Eye (tissue), 1 donor: ENCODE data around the gene TTC39B.

Experiments
- DNase-seq: peaks from one replicate; pipeline ENCODE4 v3.0.0-alpha.2; 2015

Gene TTC39B

DNA sequence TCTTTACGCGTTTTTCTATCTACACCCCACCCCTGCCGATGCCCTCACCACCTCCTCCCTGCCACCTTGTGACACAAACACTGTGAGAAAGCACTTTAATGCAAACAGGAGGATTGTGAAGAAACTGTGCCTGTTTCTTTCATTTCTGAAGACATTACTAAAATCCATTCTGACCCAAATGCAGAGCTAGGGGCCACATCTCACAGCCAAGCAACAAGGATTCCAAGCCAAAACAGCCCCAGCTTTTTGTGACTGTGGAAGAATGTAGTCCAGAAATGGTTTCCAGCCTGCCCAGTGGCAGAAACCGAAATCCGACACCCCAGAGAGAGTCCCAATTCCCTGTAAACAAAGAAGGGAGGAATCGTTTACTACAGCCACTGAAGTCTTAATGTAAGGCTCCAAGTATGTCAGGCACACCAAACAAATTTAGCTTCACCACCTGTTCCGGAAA is 190.9 kb downstream of the TTC39B start:
- peak; percentile 38 for DNase-seq

DNA sequence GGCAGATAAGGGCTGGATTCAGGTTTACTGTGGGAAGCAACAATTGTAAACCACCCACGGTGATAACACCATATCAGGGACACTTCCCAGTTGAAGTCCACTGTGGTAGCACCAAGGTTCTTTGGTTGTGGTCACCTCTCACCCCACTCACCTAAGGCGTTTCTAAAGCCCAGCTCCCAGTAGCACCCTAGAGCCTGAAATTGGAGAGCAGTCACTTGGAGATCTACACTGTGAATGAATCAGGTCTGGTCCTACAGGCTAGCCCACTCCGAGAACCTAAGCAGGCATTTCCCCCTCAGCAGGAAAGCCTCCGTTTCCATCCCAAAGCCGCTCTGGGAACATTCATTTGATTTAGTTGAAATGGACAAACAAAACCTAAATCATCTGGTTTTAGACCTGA is 191.3 kb downstream of the TTC39B start:
- no peak for DNase-seq

DNA sequence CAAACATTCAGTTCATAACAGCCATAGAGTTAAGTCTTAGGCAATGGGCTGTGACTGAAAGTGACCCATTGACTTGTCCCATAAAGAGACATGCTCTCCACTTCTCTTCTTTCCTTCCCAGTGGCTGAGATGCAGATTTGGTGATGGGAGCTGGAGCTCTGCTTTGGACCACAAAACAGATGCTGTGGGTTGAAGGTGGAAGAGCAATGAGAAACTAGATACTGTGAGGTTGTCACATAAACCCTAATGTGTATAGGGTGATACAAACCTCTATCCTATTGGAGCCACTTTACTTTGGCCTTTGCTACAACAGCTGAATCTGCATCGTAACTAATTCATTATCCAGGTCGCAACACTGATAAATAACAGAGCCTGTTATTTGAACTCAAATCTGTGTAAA is 192.0 kb downstream of the TTC39B start:
- no peak for DNase-seq
